GM12878 (cell line): ENCODE data around the gene EIF3B. TPM values are rescaled to one million over a fixed set of nuclear protein-coding genes. Genes with fewer than 3 reads are reported as not detected.
A peak's percentile ranks its signal among the peaks of the same experiment; 100 is the strongest.

Experiments
- ATAC-seq: fragments of 200-7000 bp; cut with Tn5 transposase; 3 replicates; pipeline ENCODE4 v1.9.1; 2020; ENCODE audit warnings: mild to moderate bottlenecking, moderate library complexity
- BruUV-seq: library from RNA; stranded (reverse); fragments of 400-500 nt; replicated peaks from 2 replicates; lab custom pipeline; 2021; lab: Mats Ljungman, UMichigan
- CTCF ChIA-PET: fragments of 300-600 bp; sonication (Branson Sonifier 250); formaldehyde crosslinking; extraction: SDS; loops from one replicate; lab custom pipeline; 2021; ENCODE audit warnings: inconsistent platforms; lab: Yijun Ruan, JAX
- POLR2A ChIA-PET: fragments of 350-600 bp; formaldehyde crosslinking; extraction: SDS; loops from one replicate; lab custom pipeline; 2021; ENCODE audit warnings: inconsistent platforms; lab: Charles Lee
- RAD21 ChIA-PET: fragments of 300-600 bp; sonication (Branson Sonifier 250); formaldehyde crosslinking; loops from one replicate; lab custom pipeline; 2023; ENCODE audit warnings: antibody characterized with exemption; ENCODE audit not compliant: unreplicated experiment; lab: Charles Lee
- SMC1A ChIA-PET: fragments of 300-600 bp; sonication (Branson Sonifier 250); formaldehyde crosslinking; loops from one replicate; lab custom pipeline; 2023; ENCODE audit not compliant: unreplicated experiment, uncharacterized antibody; lab: Charles Lee
- DNase-seq: peaks from one replicate; pipeline ENCODE4 v3.0.0-alpha.2; 2011; ENCODE audit warnings: low read depth, low spot score
- FAIRE-seq: peaks from 3 replicates; lab custom pipeline; 2011; peaks lifted over from hg19 to GRCh38; lab: Jason Lieb, UNC
- H2AFZ ChIP-seq: 2 replicates; pipeline ENCODE4 v1.6.0; 2011; ENCODE audit warnings: low read depth, low read length, control low read depth; ENCODE audit not compliant: control insufficient read depth
- H3K27ac ChIP-seq: 2 replicates; pipeline ENCODE4 v1.5.1; 2011; ENCODE audit warnings: control low read depth; ENCODE audit not compliant: control insufficient read depth, insufficient read depth
- H3K27me3 ChIP-seq, 2 experiments: replicated peaks in 1 of 2; 2 replicates each; pipeline versions ENCODE4 v1.6.0 to v1.6.1; 2011; ENCODE audit warnings: low read length in 1 of 2; ENCODE audit not compliant: control insufficient read depth in 2 of 2, insufficient read depth in 2 of 2
- H3K36me3 ChIP-seq, 2 experiments: 2 replicates each; pipeline ENCODE4 v1.5.1; 2011; ENCODE audit warnings: low read length in 1 of 2; ENCODE audit not compliant: control insufficient read depth in 2 of 2, insufficient read depth in 2 of 2
- H3K4me1 ChIP-seq: 2 replicates; pipeline ENCODE4 v1.6.1; 2011; ENCODE audit warnings: mild to moderate bottlenecking, low read length, moderate library complexity, mixed read lengths; ENCODE audit not compliant: control insufficient read depth, insufficient read depth
- H3K4me2 ChIP-seq: 2 replicates; pipeline ENCODE4 v1.6.0; 2011; ENCODE audit warnings: control low read depth; ENCODE audit not compliant: control insufficient read depth, insufficient read depth
- H3K4me3 ChIP-seq: fragments of 200-600 bp; sonication (generic); 2 replicates; pipeline ENCODE4 v1.5.1; 2016
- H3K79me2 ChIP-seq: 2 replicates; pipeline ENCODE4 v1.6.0; 2011; ENCODE audit warnings: low read length; ENCODE audit not compliant: control insufficient read depth, insufficient read depth
- H3K9ac ChIP-seq: 2 replicates; pipeline ENCODE4 v1.8.0; 2011; ENCODE audit warnings: low read length, control low read depth, mixed read lengths; ENCODE audit not compliant: control insufficient read depth, insufficient read depth
- H3K9me3 ChIP-seq: replicated peaks from 3 replicates; pipeline ENCODE4 v1.5.1; 2011; ENCODE audit warnings: mild to moderate bottlenecking, low read length; ENCODE audit not compliant: control insufficient read depth, insufficient read depth
- H4K20me1 ChIP-seq: 2 replicates; pipeline ENCODE4 v1.6.0; 2011; ENCODE audit not compliant: control insufficient read depth, insufficient read depth
- ATF2 ChIP-seq: IDR thresholded peaks from 2 replicates; pipeline ENCODE4 v1.6.1; 2012; ENCODE audit warnings: low read length, inconsistent platforms
- ATF3 ChIP-seq: IDR thresholded peaks from 2 replicates; pipeline ENCODE4 v1.6.1; 2011; ENCODE audit warnings: low read depth, mild to moderate bottlenecking, low read length, moderate library complexity, borderline replicate concordance; ENCODE audit errors: extremely low read depth
- E2F4 ChIP-seq: IDR thresholded peaks from 2 replicates; pipeline ENCODE4 v1.6.1; 2012; ENCODE audit warnings: low read depth, low read length, improper control_type of control experiment
- FOS ChIP-seq: IDR thresholded peaks from 3 replicates; pipeline ENCODE4 v1.6.1; 2011; ENCODE audit warnings: borderline replicate concordance; ENCODE audit not compliant: insufficient read length; ENCODE audit errors: extremely low read depth
- IKZF2 ChIP-seq, 2 experiments: fragments of 450-650 bp; IDR thresholded peaks; 2 replicates each; pipeline ENCODE4 v1.6.1; 2017; ENCODE audit warnings: mild to moderate bottlenecking in 2 of 2, moderate library complexity in 2 of 2
- MXI1 ChIP-seq: fragments of 150-350 bp; IDR thresholded peaks from 2 replicates; pipeline ENCODE4 v1.6.1; 2011; ENCODE audit warnings: low read depth, mild to moderate bottlenecking, inconsistent platforms, low read length, improper control_type of control experiment
- NFYB ChIP-seq: IDR thresholded peaks from 2 replicates; pipeline ENCODE4 v1.6.1; 2011; ENCODE audit warnings: low read depth, mild to moderate bottlenecking, low read length, improper control_type of control experiment, moderate library complexity; ENCODE audit not compliant: insufficient read depth
- POU2F2 ChIP-seq: IDR thresholded peaks from 3 replicates; pipeline ENCODE4 v1.6.1; 2011; ENCODE audit warnings: low read depth, mild to moderate bottlenecking, low read length, borderline replicate concordance
- RAD21 ChIP-seq: IDR thresholded peaks from 2 replicates; pipeline ENCODE4 v1.6.1; 2011; ENCODE audit warnings: mild to moderate bottlenecking, low read depth, low read length, moderate library complexity; ENCODE audit not compliant: insufficient read depth
- RFX5 ChIP-seq: IDR thresholded peaks from 2 replicates; pipeline ENCODE4 v1.6.1; 2011; ENCODE audit warnings: low read depth, low read length, improper control_type of control experiment
- SIN3A ChIP-seq: IDR thresholded peaks from 2 replicates; pipeline ENCODE4 v1.6.1; 2012; ENCODE audit warnings: low read depth, low read length, improper control_type of control experiment
- TCF7 ChIP-seq: IDR thresholded peaks from 2 replicates; pipeline ENCODE4 v1.6.1; 2014; ENCODE audit warnings: antibody characterized with exemption, borderline replicate concordance
- ZNF384 ChIP-seq: IDR thresholded peaks from 2 replicates; pipeline ENCODE4 v1.6.1; 2012; ENCODE audit warnings: low read depth, mild to moderate bottlenecking, low read length, improper control_type of control experiment, borderline replicate concordance
- WGBS: methylation state at CpG from one replicate; pipeline ENCODE4 v1.1.6; 2016; ENCODE audit warnings: low lambda C conversion rate; ENCODE audit not compliant: insufficient replicate concordance, insufficient coverage; ENCODE audit errors: missing lambda C conversion rate; 5-methylcytosine and 5-hydroxymethylcytosine counted together
- in situ Hi-C: fragments of 300-500 bp; cut with MboI; formaldehyde crosslinking; loops from 9 replicates; pipeline ENCODE4 v1.14.3; 2018; ENCODE audit warnings: mixed read lengths
- intact Hi-C: fragments of 100-400 bp; cut with micrococcal nuclease; formaldehyde crosslinking; loops from one replicate; pipeline ENCODE4 v1.14.2; 2022; ENCODE audit not compliant: unreplicated experiment
- polyA plus RNA-seq, 11 experiments: library from polyadenylated mRNA; depleted of rRNA in 4 of 11; unstranded in 6 of 11; stranded (reverse) in 5 of 11; fragments of >200 nt; fragmentation: Nextera tagmentation in 4 of 11; fragmentation: Illumina TruSeq in 1 of 11; extraction: Ambion mirVana in 4 of 11; extraction: Trizol in 1 of 11; gene quantifications; 1 replicate in 1 of 11; 2 replicates in 10 of 11; pipeline versions ENCODE4 v1.2.1 to v1.2.3, GENCODE V29; 2011 to 2016; ENCODE audit warnings: inconsistent platforms in 2 of 11, missing spikeins in 2 of 11, low read depth in 1 of 11
- total RNA-seq, 4 experiments: library from RNA; depleted of rRNA in 3 of 4; stranded (reverse); fragments of >200 nt in 3 of 4; fragmentation: Illumina TruSeq in 1 of 4; extraction: Trizol in 1 of 4; gene quantifications; 2 replicates each; pipeline versions ENCODE4 v1.2.1 to v1.2.3, GENCODE V29; 2013 to 2021
- TF ChIP-seq, protein P1 (sequence below): fragments of 450-650 bp; IDR thresholded peaks from 2 replicates; pipeline ENCODE4 v1.6.1; 2016; ENCODE audit warnings: mild to moderate bottlenecking
- TF ChIP-seq, protein P2 (sequence below): fragments of 450-650 bp; IDR thresholded peaks from 2 replicates; pipeline ENCODE4 v1.6.1; 2017; ENCODE audit warnings: mild to moderate bottlenecking, moderate library complexity

The EIF3B gene
- total and polyA plus RNA-seq, 10 of the 15 experiments (the other 5 are each of a cell fraction or from before 2014, with no cell fraction given): 17.6 to 275 (median 153) TPM

GRCh38 chr7:2355705-2356008 is 1.0 kb downstream of the EIF3B start:
- in situ Hi-C loops (no loop called here), intact Hi-C loops (loop anchor here (2.0 kb wide), 2 partner anchors 41 to 51 kb away; partner anchors contain the start of gene SNX8)
- peak overlapping the region; percentile 75 for H3K4me2 ChIP-seq
- WGBS: 0% methylated on average over 9 of the region's 9 CpGs
- peaks cover 4 to 14% of the 10 kb centered on the region in 2 experiments; a peak in 2 of 4 replicates for H3K36me3 ChIP-seq
- SMC1A ChIA-PET: interaction anchor here (0.8 to 1.4 kb wide), 4 partner anchors 8 to 146 kb away, joined by 3 to 5 read pairs (median 4); no protein-coding TSS in a partner anchor
- peaks cover 12% of the 10 kb centered on the region for H3K4me1 ChIP-seq
- H3K4me3 ChIP-seq: peak overlapping the region; percentile 93
- no peaks in the 10 kb centered on the region for H3K9me3 ChIP-seq
- no peak for ATAC-seq
- POLR2A ChIA-PET: interaction anchor here (0.7 to 1.0 kb wide), 4 partner anchors 47 to 1479 kb away, joined by 3 to 4 read pairs (median 4); partner anchors contain the start of gene CHST12
- H2AFZ ChIP-seq: no peak overlapping the region
- RAD21 ChIA-PET: interaction anchor here (0.7 to 3.5 kb wide), 5 partner anchors 10 to 113 kb away, joined by 3 to 28 read pairs (median 3); no protein-coding TSS in a partner anchor
- FAIRE-seq: no peak
- peaks cover 3% of the 10 kb centered on the region; the same call in 1 of the 2 replicates for H4K20me1 ChIP-seq
- H3K27ac ChIP-seq: peak overlapping the region; percentile 99
- H3K27me3 ChIP-seq: no peaks in the 10 kb centered on the region
- CTCF ChIA-PET: interaction anchor here (0.6 to 1.5 kb wide), 7 partner anchors 8 to 113 kb away, joined by 3 to 10 read pairs (median 4); no protein-coding TSS in a partner anchor
- TSS peak; percentile 61 for BruUV-seq
- peaks cover 72% of the 10 kb centered on the region for H3K79me2 ChIP-seq
- DNase-seq: no peak
- H3K9ac ChIP-seq: peak overlapping the region; percentile 97
- TF ChIP-seq SIN3A (no peak), E2F4 (no peak), ATF2 (no peak), ZNF384 (no peak), TCF7 (no peak), RFX5 (no peak), ATF3 (no peak), FOS (no peak), NFYB (no peak), POU2F2 (no peak), MXI1 (no peak), IKZF2 (IDR thresholded peaks at IDR 0.05) (no peak), RAD21 (no peak)
- TF ChIP-seq, protein P1, sequence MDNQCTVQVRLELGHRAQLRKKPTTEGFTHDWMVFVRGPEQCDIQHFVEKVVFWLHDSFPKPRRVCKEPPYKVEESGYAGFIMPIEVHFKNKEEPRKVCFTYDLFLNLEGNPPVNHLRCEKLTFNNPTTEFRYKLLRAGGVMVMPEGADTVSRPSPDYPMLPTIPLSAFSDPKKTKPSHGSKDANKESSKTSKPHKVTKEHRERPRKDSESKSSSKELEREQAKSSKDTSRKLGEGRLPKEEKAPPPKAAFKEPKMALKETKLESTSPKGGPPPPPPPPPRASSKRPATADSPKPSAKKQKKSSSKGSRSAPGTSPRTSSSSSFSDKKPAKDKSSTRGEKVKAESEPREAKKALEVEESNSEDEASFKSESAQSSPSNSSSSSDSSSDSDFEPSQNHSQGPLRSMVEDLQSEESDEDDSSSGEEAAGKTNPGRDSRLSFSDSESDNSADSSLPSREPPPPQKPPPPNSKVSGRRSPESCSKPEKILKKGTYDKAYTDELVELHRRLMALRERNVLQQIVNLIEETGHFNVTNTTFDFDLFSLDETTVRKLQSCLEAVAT: no peak
- TF ChIP-seq, protein P2, sequence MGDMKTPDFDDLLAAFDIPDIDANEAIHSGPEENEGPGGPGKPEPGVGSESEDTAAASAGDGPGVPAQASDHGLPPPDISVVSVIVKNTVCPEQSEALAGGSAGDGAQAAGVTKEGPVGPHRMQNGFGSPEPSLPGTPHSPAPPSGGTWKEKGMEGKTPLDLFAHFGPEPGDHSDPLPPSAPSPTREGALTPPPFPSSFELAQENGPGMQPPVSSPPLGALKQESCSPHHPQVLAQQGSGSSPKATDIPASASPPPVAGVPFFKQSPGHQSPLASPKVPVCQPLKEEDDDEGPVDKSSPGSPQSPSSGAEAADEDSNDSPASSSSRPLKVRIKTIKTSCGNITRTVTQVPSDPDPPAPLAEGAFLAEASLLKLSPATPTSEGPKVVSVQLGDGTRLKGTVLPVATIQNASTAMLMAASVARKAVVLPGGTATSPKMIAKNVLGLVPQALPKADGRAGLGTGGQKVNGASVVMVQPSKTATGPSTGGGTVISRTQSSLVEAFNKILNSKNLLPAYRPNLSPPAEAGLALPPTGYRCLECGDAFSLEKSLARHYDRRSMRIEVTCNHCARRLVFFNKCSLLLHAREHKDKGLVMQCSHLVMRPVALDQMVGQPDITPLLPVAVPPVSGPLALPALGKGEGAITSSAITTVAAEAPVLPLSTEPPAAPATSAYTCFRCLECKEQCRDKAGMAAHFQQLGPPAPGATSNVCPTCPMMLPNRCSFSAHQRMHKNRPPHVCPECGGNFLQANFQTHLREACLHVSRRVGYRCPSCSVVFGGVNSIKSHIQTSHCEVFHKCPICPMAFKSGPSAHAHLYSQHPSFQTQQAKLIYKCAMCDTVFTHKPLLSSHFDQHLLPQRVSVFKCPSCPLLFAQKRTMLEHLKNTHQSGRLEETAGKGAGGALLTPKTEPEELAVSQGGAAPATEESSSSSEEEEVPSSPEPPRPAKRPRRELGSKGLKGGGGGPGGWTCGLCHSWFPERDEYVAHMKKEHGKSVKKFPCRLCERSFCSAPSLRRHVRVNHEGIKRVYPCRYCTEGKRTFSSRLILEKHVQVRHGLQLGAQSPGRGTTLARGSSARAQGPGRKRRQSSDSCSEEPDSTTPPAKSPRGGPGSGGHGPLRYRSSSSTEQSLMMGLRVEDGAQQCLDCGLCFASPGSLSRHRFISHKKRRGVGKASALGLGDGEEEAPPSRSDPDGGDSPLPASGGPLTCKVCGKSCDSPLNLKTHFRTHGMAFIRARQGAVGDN: no peak
